Upper lobe of right lung (tissue), 1 donor: ENCODE measurements around the gene OR6J1. TPM values are rescaled to one million over a fixed set of nuclear protein-coding genes. Genes with fewer than 3 reads are reported as not detected.

Source experiments
- ATAC-seq: fragments of 200-7000 bp; cut with Tn5 transposase; one replicate; pipeline ENCODE4 v1.9.1; 2020; ENCODE audit warnings: mild to moderate bottlenecking, moderate library complexity
- DNase-seq: peaks from one replicate; pipeline ENCODE4 v3.0.0-alpha.2; 2020
- H3K27ac ChIP-seq: fragments of 200-600 bp; one replicate; pipeline ENCODE4 v1.8.0; 2022
- H3K27me3 ChIP-seq: fragments of 200-600 bp; one replicate; pipeline ENCODE4 v1.8.0; 2022; ENCODE audit warnings: mild to moderate bottlenecking
- H3K36me3 ChIP-seq: fragments of 200-600 bp; one replicate; pipeline ENCODE4 v1.8.0; 2022
- H3K4me1 ChIP-seq: fragments of 200-600 bp; one replicate; pipeline ENCODE4 v1.8.0; 2022
- H3K4me3 ChIP-seq: fragments of 200-600 bp; one replicate; pipeline ENCODE4 v1.8.0; 2022; ENCODE audit warnings: mild to moderate bottlenecking
- H3K9me3 ChIP-seq: fragments of 200-600 bp; one replicate; pipeline ENCODE4 v1.8.0; 2022
- intact Hi-C: fragments of 100-400 bp; cut with DNase I; formaldehyde crosslinking; loops from one replicate; pipeline ENCODE4 v1.11.0; 2022
- total RNA-seq: library from RNA; stranded (reverse); fragmentation: NEBNext Ultra II Directional; extraction: Animal tissue kit (Norgen Biotek cat#: 25700); gene quantifications from one replicate; pipeline ENCODE4 v1.2.1, GENCODE V29; 2021
- TF ChIP-seq, protein P1 (sequence below): fragments of 200-600 bp; IDR thresholded peaks from one replicate; pipeline ENCODE4 v1.8.0; 2022; ENCODE audit warnings: antibody characterized with exemption
- donor health status: DM: no; HTN: yes; CAD: no; lungs with severe emphysema.

Gene OR6J1
- total RNA-seq, 1 donor from 2014 or later: not detected

DNA sequence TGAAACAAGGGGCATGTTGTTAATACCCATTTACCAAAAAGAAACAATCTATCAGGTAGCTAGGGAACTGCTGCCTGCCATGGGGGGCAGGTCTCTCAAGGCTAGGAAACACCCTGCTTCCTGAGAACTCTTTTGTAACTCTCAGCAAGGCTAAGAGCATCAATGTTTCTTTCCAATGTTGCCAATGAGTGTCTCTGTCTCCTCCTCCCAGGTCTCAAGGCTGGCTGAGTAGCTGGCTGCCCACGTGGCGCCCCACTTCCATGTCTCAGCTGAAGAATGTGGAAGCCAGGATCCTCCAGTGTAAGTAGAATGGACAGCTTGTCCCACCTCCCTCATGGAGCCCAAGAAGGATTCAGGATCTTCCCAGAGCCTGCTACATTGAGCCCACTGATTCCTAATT lies 42.7 kb downstream of the OR6J1 start:
- H3K36me3 ChIP-seq: peaks cover 54% of the 10 kb centered on the region
- intact Hi-C loops: no loop called here
- TF ChIP-seq, protein P1, sequence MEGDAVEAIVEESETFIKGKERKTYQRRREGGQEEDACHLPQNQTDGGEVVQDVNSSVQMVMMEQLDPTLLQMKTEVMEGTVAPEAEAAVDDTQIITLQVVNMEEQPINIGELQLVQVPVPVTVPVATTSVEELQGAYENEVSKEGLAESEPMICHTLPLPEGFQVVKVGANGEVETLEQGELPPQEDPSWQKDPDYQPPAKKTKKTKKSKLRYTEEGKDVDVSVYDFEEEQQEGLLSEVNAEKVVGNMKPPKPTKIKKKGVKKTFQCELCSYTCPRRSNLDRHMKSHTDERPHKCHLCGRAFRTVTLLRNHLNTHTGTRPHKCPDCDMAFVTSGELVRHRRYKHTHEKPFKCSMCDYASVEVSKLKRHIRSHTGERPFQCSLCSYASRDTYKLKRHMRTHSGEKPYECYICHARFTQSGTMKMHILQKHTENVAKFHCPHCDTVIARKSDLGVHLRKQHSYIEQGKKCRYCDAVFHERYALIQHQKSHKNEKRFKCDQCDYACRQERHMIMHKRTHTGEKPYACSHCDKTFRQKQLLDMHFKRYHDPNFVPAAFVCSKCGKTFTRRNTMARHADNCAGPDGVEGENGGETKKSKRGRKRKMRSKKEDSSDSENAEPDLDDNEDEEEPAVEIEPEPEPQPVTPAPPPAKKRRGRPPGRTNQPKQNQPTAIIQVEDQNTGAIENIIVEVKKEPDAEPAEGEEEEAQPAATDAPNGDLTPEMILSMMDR: no peak

DNA sequence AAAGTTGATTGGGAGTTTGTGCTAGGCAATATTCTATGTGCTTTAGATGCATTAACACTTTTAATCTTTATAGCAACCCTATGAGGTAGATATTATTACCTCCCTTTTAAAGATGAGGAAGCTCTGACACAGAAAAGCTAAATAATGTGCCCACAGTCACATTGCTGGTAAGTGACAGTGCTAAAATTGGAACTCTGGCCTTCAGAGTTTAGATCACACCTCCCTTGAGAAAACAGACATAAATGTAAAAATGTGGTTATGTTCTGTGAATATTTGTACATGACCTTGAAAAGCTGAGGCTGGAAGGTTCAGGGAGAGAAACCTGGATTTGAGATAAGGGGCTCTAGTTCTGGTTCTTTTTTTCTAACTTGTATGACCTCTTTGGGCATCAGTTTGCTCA lies 44.1 kb downstream of the OR6J1 start:
- Histone ChIP-seq H3K4me1 (peaks cover 17% of the 10 kb centered on the region), H3K9me3 (no peaks in the 10 kb centered on the region), H3K4me3 (no peak overlapping the region), H3K27me3 (no peaks in the 10 kb centered on the region), H3K27ac (no peak overlapping the region), H3K36me3 (peaks cover 40% of the 10 kb centered on the region)
- no peak for DNase-seq
- intact Hi-C loops: no loop called here
- TF ChIP-seq, protein P1: no peak
- no peak for ATAC-seq

More for the DNA sequence above, 42.7 kb downstream of the OR6J1 start:
- Histone ChIP-seq H3K9me3 (no peaks in the 10 kb centered on the region), H3K27ac (no peak overlapping the region), H3K4me1 (peaks cover 17% of the 10 kb centered on the region), H3K4me3 (no peak overlapping the region), H3K27me3 (no peaks in the 10 kb centered on the region)
- no peak for ATAC-seq
- DNase-seq: no peak

- H3K4me1 ChIP-seq: peaks cover 17% of the 10 kb centered on the region
- TF ChIP-seq, protein P1: no peak
- intact Hi-C loops: no loop called here
- H3K9me3 ChIP-seq: no peaks in the 10 kb centered on the region
- no peak for DNase-seq
- H3K27ac ChIP-seq: peak overlapping the region; percentile 90
- no peak for ATAC-seq
- peaks cover 33% of the 10 kb centered on the region for H3K36me3 ChIP-seq
- peak overlapping the region; percentile 89 for H3K4me3 ChIP-seq
- no peaks in the 10 kb centered on the region for H3K27me3 ChIP-seq
These were observed 44.8 kb downstream of the OR6J1 start for GRCh38 chr14:22599349-22599748.

DNA sequence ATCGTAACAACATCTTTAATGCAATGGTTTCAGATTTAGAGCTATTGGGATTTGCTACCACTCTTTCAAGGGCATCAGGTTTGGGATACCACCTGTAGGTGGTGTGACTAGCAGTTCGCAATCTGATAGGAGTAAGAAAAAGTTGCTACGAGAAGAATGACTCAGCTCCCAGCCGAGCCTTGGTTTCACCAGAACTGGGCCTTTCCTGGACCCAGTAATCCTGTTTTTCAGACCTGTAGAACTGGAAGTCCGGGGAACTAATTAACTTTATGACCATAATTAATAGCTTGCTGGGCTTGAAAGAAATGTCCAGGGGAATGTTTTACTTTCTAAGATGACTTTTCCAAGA lies 45.3 kb downstream of the OR6J1 start:
- peak overlapping the region; percentile 90 for H3K27ac ChIP-seq
- intact Hi-C loops: no loop called here
- DNase-seq (no peak), ATAC-seq (peak; percentile 77)
- TF ChIP-seq, protein P1: peak; percentile 27
- no peaks in the 10 kb centered on the region for H3K27me3 ChIP-seq
- H3K36me3 ChIP-seq: peaks cover 28% of the 10 kb centered on the region
- peak overlapping the region; percentile 89 for H3K4me3 ChIP-seq
- H3K9me3 ChIP-seq: no peaks in the 10 kb centered on the region
- peaks cover 17% of the 10 kb centered on the region for H3K4me1 ChIP-seq

- peak within 1 kb of the TSS; percentile 90 for H3K27ac ChIP-seq
- TF ChIP-seq, protein P1: no peak
- intact Hi-C loops: no loop called here
These were observed 45.9 kb downstream of the OR6J1 start, which contains the start of gene ABHD4 for GRCh38 chr14:22598099-22598895. Gene ABHD4, plus strand, starts transcription at chr14:22598300. Its CDS starts 7 bp downstream, at chr14:22598307.

More at GRCh38 chr14:22598099-22598895, 45.9 kb downstream of the OR6J1 start, which contains the start of gene ABHD4:
- H3K4me3 ChIP-seq: peak within 1 kb of the TSS; percentile 89
- DNase-seq (peak; percentile 93), ATAC-seq (peak; percentile 97)
- no peaks in the 10 kb centered on the region for H3K27me3 ChIP-seq
- no peaks in the 10 kb centered on the region for H3K9me3 ChIP-seq
- peaks cover 17% of the 10 kb centered on the region for H3K4me1 ChIP-seq
- peaks cover 23% of the 10 kb centered on the region for H3K36me3 ChIP-seq
